Activated naive CD8-positive, alpha-beta T cell treated with anti-CD3 and anti-CD28 coated beads, Interleukin-2, amount 50 U/mL, for 16 hours (primary cell): ENCODE results near the gene ARID3A.

Experiments
- DNase-seq: peaks from one replicate; pipeline ENCODE4 v3.0.0-alpha.2; 2020; ENCODE audit warnings: low read depth, low spot score

Gene ARID3A

GRCh38 chr19:988081-988480, 62.2 kb downstream of the ARID3A start:
- DNase-seq, result no peak

- DNase-seq, result no peak
Observed at GRCh38 chr19:988510-988909, 62.7 kb downstream of the ARID3A start.

GRCh38 chr19:989381-990081, 63.7 kb downstream of the ARID3A start:
- no peak for DNase-seq

- DNase-seq, result no peak
Observed at GRCh38 chr19:990119-990571, 64.3 kb downstream of the ARID3A start.

GRCh38 chr19:990746-991145, 64.9 kb downstream of the ARID3A start:
- no peak for DNase-seq

- DNase-seq, result peak; percentile 41
Observed at GRCh38 chr19:991174-991931, 65.5 kb downstream of the ARID3A start.

GRCh38 chr19:991932-992669, 66.3 kb downstream of the ARID3A start:
- no peak for DNase-seq

GRCh38 chr19:992670-993055, 66.8 kb downstream of the ARID3A start:
- DNase-seq, result no peak

GRCh38 chr19:993361-993830, 67.6 kb downstream of the ARID3A start:
- no peak for DNase-seq

- DNase-seq, result no peak
Observed at GRCh38 chr19:993831-994393, 68.1 kb downstream of the ARID3A start.

- DNase-seq, result no peak
Observed at GRCh38 chr19:994516-994915, 68.7 kb downstream of the ARID3A start.

- DNase-seq, result no peak
Observed at GRCh38 chr19:995051-995827, 69.4 kb downstream of the ARID3A start.

- DNase-seq, result peak; percentile 24
Observed at GRCh38 chr19:996051-996838, 70.4 kb downstream of the ARID3A start.

GRCh38 chr19:998064-998463, 72.2 kb downstream of the ARID3A start:
- DNase-seq, result no peak

GRCh38 chr19:999379-999719, 73.5 kb downstream of the ARID3A start:
- DNase-seq, result no peak

- DNase-seq, result peak; percentile 34
Observed at GRCh38 chr19:1000095-1000494, 74.3 kb downstream of the ARID3A start, which contains the start of gene GRIN3B. Gene GRIN3B, plus strand, starts transcription at chr19:1000419. Its CDS starts 19 bp downstream, at chr19:1000438.

GRCh38 chr19:1000591-1001537, 75.0 kb downstream of the ARID3A start:
- no peak for DNase-seq

GRCh38 chr19:1001538-1002166, 75.8 kb downstream of the ARID3A start:
- peak; percentile 36 for DNase-seq

GRCh38 chr19:1002600-1002999, 76.8 kb downstream of the ARID3A start:
- DNase-seq, result no peak
